ENCODE results near the gene MLN.

GRCh38 chr6:33818293-33818692, 14.5 kb upstream of the MLN start:
- TF ChIP-seq CTCF (IDR thresholded peaks at IDR 0.05) (no peak), KDM1A (IDR thresholded peaks at IDR 0.05; ENCODE audit: low read depth) (no peak), TP53 (CRISPR knock-in tag; IDR thresholded peaks at IDR 0.05) (no peak), RAD21 (conservative IDR thresholded peaks at IDR 0.05 in 1 of 2, IDR thresholded peaks at IDR 0.05 in 1 of 2) (no peak)
